HG03442 (cell line): ENCODE results near the gene SLC17A9.
"Not testable (repeated sequence)": the region's sequence is repeated elsewhere in the genome, so short reads cannot be mapped to it uniquely, and the experiment has no call there.

Experiments
- ATAC-seq: cut with Tn5 transposase; IDR thresholded peaks from one replicate; pipeline ENCODE4 v1.9.1; 2021; ENCODE audit warnings: mild to moderate bottlenecking, moderate library complexity; ENCODE audit not compliant: unreplicated experiment

SLC17A9 gene

DNA sequence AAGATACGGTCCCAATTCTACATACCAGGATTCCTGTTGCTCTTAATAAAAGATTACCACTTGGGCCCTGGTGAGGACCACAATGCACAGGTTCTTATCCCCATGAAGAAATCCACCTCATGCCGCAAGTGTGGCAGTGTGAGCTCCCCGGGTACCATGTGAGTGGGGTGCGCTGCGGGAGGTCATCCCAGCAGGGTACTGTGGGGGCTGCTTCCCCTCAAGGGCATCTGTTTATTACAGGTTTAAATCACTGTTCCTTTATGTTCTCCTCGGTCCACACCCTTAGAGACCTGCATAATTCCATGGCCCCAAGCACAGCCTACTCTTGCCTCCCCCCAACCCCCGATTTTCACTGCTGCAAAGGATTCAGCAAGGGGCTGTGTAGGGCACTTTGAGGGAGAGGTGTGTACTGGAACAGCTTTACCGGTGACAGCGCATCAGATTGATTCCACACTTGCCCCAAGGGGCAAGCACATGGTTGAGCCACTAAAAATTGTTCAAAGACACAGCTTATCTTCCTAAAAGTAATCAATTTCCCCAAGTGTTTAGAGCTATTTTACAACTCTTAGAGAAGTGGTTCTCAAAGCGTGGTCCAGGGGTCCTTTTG, 32.4 kb upstream of the SLC17A9 start:
- ATAC-seq = no peak

DNA sequence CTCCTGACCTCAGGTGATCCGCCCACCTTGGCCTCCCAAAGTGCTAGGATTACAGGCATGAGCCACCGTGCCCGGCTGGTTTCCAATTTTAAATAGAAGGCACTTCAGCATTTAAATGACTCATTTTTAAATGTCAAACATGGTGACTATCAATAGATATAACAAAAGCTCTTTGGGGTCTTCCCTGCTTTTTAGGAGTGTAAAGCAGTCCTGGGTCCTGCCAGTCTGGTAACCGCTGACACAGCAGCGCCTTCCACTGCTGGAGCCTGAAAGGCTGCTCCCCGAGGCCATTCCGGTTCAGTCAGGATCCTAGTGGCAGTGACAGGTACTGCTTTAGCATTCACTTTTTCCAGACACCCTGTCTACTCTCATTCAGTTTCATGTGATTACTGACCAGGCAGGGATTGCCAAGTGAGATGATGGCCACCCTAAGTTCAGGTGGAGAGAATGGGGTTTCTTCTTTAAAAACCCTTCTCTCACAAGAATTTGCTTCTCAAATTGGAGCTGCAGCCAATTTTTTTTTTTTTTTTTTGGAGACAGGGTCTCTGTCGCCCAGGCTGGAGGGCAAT, 31.3 kb upstream of the SLC17A9 start:
- no peak for ATAC-seq

GRCh38 chr20:62922451-62922921, 30.0 kb upstream of the SLC17A9 start:
- ATAC-seq = no peak

DNA sequence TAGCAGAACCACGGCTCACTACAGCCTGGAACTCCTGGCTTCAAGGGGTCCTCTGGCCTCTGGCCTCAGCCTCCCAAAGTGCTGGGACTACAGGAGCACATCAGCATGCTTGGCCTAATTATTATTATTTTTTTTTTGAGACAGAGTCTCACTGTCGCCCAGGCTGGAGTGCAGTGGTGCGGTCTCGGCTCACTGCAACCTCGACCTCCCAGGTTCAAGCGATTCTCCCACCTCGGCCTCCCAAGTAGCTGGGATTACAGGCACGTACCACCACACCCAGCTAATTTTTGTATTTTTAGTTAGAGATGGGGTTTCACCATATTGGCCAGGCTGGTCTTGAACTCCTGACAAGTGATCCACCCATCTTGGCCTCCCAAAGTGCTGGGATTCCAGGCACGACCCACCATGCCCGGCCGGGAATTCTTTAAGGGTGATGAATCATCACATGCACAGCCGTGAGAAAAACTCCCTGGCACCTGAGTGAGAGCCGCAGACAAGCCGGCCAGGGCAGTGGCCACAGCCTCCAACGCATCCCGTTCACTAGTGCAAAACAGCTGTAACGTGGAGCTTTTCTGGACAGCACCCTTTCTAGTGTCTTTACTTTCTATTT, 29.3 kb upstream of the SLC17A9 start:
- ATAC-seq = not testable (repeated sequence)

GRCh38 chr20:62923669-62924441, 28.7 kb upstream of the SLC17A9 start:
- ATAC-seq = no peak

GRCh38 chr20:62924442-62925075, 27.9 kb upstream of the SLC17A9 start:
- ATAC-seq = no peak

GRCh38 chr20:62925076-62925419, 27.5 kb upstream of the SLC17A9 start:
- no peak for ATAC-seq

DNA sequence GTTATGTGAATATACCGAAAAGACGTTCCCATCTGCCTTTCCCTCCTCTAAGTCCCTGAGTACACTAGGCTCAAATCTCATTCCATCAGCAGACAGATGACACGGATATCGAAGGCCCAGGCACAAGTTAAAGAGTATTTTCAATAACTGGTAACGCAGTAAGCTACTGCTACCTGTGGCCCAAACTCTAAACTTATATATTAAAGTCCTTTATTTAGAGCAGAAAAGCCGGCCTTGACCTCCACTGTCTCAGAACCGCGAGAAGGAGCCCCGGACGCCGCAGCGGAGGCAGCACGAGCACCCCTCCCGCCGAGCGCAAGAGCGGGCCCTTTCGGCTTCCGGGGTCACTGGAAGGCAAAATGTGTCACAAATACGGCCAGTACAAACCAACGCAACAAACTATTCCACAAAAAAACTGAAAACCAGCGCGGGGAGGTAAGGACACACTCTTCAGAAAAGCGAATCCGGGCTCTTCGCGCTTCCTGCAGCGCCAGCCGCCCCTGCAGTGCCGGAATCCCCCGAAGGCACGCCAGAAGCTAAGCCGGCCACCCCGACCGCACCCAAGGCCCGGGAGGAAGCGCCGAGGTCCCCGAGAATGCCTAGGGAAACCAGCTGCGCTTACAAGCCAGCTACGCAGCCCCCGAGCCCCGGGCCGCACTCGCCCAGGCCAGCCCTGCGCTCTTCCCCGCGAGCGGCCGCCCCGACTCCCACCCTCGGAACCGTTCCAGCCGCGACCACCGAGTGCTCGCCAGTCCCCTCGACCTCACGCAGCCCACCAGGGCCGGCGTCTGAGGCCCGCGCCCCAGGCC, 26.9 kb upstream of the SLC17A9 start:
- ATAC-seq = peak; percentile 15

GRCh38 chr20:62926229-62927127, 26.0 kb upstream of the SLC17A9 start, which contains the start of gene DIDO1:
Gene DIDO1 (minus strand): TSS chr20:62926505.
- ATAC-seq = peak; percentile 73

DNA sequence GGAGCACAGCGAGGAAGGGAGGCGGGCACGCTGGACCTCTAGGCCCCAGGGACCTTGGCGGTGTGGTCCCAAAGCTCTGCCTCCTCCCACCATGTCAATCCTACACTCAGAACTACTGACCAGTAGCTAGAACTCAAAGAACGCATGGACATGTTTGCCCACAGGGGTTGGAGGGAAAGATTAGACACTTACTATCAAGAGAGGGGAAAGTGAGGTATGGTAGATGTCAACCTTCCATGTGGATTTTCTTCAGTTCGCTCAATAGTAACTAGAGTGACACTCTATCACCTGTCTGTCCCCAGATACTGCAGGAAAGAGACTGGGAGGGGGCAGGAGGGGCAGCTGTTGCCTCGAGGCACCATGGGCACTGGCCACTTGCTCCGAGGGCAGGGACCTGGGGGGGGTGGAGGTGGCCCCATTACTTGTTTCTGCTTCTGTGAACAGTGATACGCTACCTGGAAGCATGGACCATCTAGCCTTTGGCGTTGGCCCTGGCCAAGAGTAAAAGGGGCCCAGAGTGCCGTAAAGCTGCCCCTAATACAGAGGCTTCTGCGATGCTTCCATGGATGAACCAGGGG, 25.3 kb upstream of the SLC17A9 start:
- no peak for ATAC-seq

GRCh38 chr20:62928246-62928939, 24.1 kb upstream of the SLC17A9 start:
- ATAC-seq = no peak

DNA sequence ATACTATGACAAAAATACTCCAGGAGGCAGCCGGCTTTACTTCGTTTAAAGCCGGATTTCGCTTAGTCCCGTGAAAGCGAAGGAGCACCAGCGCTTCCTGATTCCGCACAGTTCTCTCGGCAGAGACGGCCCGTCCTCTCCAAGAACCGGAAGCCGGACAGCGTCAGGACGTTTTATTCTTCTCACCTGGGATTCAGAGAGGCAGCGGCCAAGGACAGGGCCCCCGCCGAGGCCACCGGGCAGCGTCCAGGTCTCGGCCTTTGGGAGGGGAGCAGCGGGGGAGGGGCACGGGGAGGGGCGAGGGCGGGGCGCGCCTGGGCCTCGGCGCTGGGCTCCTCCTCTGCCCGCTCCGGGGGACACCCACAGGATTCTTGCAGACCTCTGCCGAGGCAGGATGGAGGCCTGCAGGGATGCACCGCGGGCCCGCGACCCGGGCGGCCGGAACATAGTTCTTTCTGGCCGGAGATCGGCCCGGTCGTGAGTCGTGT, 23.4 kb upstream of the SLC17A9 start:
- no peak for ATAC-seq

- ATAC-seq = no peak
Measured at GRCh38 chr20:62931464-62931863, 21.0 kb upstream of the SLC17A9 start.

- ATAC-seq = no peak
Measured at GRCh38 chr20:62933966-62934365, 18.5 kb upstream of the SLC17A9 start.

DNA sequence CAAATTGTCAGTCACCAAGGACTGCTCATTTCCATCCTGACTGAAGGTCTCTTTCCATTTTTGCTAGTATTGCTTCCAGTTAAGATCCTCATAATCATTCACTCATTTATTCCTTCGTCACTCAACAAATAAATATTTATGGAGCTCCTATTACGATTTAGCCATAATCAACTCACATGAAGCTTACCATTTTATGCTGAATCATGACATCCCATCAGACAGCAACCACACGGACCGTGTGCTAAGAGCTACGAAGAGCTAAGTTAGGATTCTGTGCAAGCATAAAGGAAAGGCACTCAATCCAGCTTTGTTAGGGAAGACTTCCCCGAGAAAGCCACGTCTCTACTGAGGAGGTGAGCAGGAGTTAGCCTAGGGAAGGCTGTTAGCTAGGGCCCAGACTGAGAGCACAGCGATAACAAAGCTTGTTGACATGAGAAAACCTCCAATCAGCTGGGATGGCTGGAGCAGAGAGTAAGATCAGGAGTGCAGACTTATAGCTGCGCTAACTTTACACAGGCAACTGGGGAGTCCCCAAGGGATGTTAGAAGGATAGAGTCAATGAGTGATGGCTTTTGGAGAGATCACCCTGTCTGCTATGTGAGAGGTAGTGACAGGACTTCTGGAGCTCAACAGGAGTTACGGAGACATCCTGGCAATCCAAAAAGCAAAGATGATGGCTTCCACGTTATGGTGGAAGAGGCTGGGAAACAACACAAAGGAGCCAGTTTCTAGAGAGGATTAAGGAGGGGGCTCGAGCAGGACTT, 17.1 kb upstream of the SLC17A9 start:
- no peak for ATAC-seq

DNA sequence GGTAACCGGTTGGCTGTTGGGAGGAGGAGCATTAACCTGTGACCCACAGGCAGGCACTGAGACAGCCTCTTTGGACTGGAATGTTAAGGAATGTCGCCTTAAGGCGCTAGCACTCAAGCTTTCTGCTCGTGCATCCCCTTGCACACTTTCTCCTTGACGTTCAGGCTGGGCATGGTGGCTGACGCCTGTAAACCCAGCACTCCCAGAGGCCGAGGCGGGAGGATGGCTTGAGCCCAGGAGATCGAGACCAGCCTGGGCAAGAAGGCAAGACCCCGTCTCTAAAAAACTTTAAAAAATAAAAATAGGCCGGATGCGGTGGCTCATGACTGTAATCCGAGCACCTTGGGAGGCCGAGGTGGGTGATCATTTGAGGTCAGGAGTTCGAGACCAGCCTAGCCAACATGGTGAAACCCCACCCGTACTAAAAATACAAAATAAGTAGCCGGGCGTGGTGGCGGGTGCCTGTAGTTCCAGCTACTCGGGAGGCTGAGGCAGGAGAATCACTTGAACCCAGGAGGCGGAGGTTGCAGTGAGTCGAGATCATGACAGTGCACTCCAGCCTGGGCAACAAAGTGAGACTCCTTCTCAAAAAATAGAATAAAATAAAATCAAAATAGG, 16.4 kb upstream of the SLC17A9 start:
- ATAC-seq = no peak
